ENCODE measurements around the gene SAMD15.

- TF ChIP-seq CREB1 (IDR thresholded peaks at IDR 0.05; ENCODE audit: low read depth) (no peak), TAF1 (IDR thresholded peaks at IDR 0.05; ENCODE audit: low read depth) (no peak), RAD21 (IDR thresholded peaks at IDR 0.05; ENCODE audit: low read depth) (no peak)
- TF ChIP-seq, protein P1, sequence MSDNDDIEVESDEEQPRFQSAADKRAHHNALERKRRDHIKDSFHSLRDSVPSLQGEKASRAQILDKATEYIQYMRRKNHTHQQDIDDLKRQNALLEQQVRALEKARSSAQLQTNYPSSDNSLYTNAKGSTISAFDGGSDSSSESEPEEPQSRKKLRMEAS (IDR thresholded peaks at IDR 0.05) = no peak
Measured at GRCh38 chr14:77346495-77346894, 30.7 kb upstream of the SAMD15 start.

Measured in Ishikawa (cell line).